ENCODE results near the gene DNASE1. TPM values are rescaled to one million over a fixed set of nuclear protein-coding genes. Genes with fewer than 3 reads are reported as not detected.
"Not testable (repeated sequence)": the region's sequence is repeated elsewhere in the genome, so short reads cannot be mapped to it uniquely, and the experiment has no call there.

DNASE1 gene
- total RNA-seq, 2 experiments from 2014 or later: 45.7 to 48.3 TPM

GRCh38 chr16:3643095-3643730 lies 11.3 kb upstream of the DNASE1 start:
- CTCF ChIA-PET: no interaction called here
- no peaks in the 10 kb centered on the region for H3K27me3 Mint-ChIP-seq (ENCODE audit: low read depth)
- H3K9me3 Mint-ChIP-seq (ENCODE audit: insufficient read depth): no peaks in the 10 kb centered on the region

GRCh38 chr16:3645108-3645503 lies 9.4 kb upstream of the DNASE1 start:
- ChIA-PET POLR2A (no interaction called here), CTCF (interaction anchor here (0.5 to 1.2 kb wide), 2 partner anchors 19 to 125 kb away, joined by 3 to 4 read pairs; no protein-coding TSS in a partner anchor)
- Mint-ChIP-seq H3K4me3 (no peak overlapping the region), H3K27ac (no peak overlapping the region), H3K9me3 (ENCODE audit: insufficient read depth) (no peaks in the 10 kb centered on the region), H3K4me1 (ENCODE audit: low read depth) (no peaks in the 10 kb centered on the region), H3K36me3 (ENCODE audit: low read depth) (peaks cover 16% of the 10 kb centered on the region), H3K27me3 (ENCODE audit: low read depth) (no peaks in the 10 kb centered on the region)
- DNase-seq (no peak), ATAC-seq (no peak)

More at GRCh38 chr16:3643095-3643730, 11.3 kb upstream of the DNASE1 start:
- peaks cover 21% of the 10 kb centered on the region for H3K36me3 Mint-ChIP-seq (ENCODE audit: low read depth)
- DNase-seq (no peak), ATAC-seq (no peak)
- no peak overlapping the region for H3K4me3 Mint-ChIP-seq
- POLR2A ChIA-PET: no interaction called here
- H3K27ac Mint-ChIP-seq: no peak overlapping the region
- H3K4me1 Mint-ChIP-seq (ENCODE audit: low read depth): peaks cover 4% of the 10 kb centered on the region

GRCh38 chr16:3645504-3646347 lies 8.8 kb upstream of the DNASE1 start:
- Mint-ChIP-seq H3K4me1 (ENCODE audit: low read depth) (no peaks in the 10 kb centered on the region), H3K9me3 (ENCODE audit: insufficient read depth) (no peaks in the 10 kb centered on the region), H3K27ac (no peak overlapping the region), H3K36me3 (ENCODE audit: low read depth) (peaks cover 21% of the 10 kb centered on the region), H3K27me3 (ENCODE audit: low read depth) (no peaks in the 10 kb centered on the region), H3K4me3 (no peak overlapping the region)
- POLR2A ChIA-PET: interaction anchor here (0.6 kb wide), 1 partner anchor 1247 kb away, joined by 3 read pairs; no protein-coding TSS in a partner anchor
- ATAC-seq: no peak
- no peak for DNase-seq
- CTCF ChIA-PET: no interaction called here

- DNase-seq: no peak
- Mint-ChIP-seq H3K4me3 (no peak overlapping the region), H3K36me3 (ENCODE audit: low read depth) (peaks cover 17% of the 10 kb centered on the region), H3K27me3 (ENCODE audit: low read depth) (no peaks in the 10 kb centered on the region), H3K27ac (no peak overlapping the region), H3K9me3 (ENCODE audit: insufficient read depth) (no peaks in the 10 kb centered on the region), H3K4me1 (ENCODE audit: low read depth) (no peaks in the 10 kb centered on the region)
- ATAC-seq: no peak
- ChIA-PET POLR2A (interaction anchor here (0.6 kb wide), 1 partner anchor 1246 kb away, joined by 3 read pairs; no protein-coding TSS in a partner anchor), CTCF (interaction anchor here (0.8 to 1.2 kb wide), 3 partner anchors 20 to 35 kb away, joined by 3 to 4 read pairs (median 3); partner anchors contain the start of gene SLX4)
Observed at GRCh38 chr16:3646348-3646920, 8.1 kb upstream of the DNASE1 start.

GRCh38 chr16:3650631-3651265 lies 3.7 kb upstream of the DNASE1 start:
- Mint-ChIP-seq H3K9me3 (ENCODE audit: insufficient read depth) (no peaks in the 10 kb centered on the region), H3K36me3 (ENCODE audit: low read depth) (peaks cover 26% of the 10 kb centered on the region), H3K27me3 (ENCODE audit: low read depth) (no peaks in the 10 kb centered on the region), H3K27ac (no peak overlapping the region), H3K4me3 (no peak overlapping the region), H3K4me1 (ENCODE audit: low read depth) (peaks cover 5% of the 10 kb centered on the region)
- POLR2A ChIA-PET: no interaction called here
- CTCF ChIA-PET: interaction anchor here (1.3 kb wide), 1 partner anchor 24 kb away, joined by 6 read pairs; no protein-coding TSS in a partner anchor
- DNase-seq (no peak), ATAC-seq (no peak)

- no peaks in the 10 kb centered on the region for H3K27me3 Mint-ChIP-seq (ENCODE audit: low read depth)
- POLR2A ChIA-PET: no interaction called here
- no peak for ATAC-seq
- H3K9me3 Mint-ChIP-seq (ENCODE audit: insufficient read depth): no peaks in the 10 kb centered on the region
- peaks cover 5% of the 10 kb centered on the region for H3K4me1 Mint-ChIP-seq (ENCODE audit: low read depth)
- H3K36me3 Mint-ChIP-seq (ENCODE audit: low read depth): peaks cover 24% of the 10 kb centered on the region
- no peak for DNase-seq
- H3K4me3 Mint-ChIP-seq: no peak overlapping the region
- CTCF ChIA-PET: no interaction called here
- peak overlapping the region; percentile 40 for H3K27ac Mint-ChIP-seq
Observed at GRCh38 chr16:3651461-3652372, 2.8 kb upstream of the DNASE1 start.

GRCh38 chr16:3652373-3653195 lies 1.9 kb upstream of the DNASE1 start:
- DNase-seq (no peak), ATAC-seq (no peak)
- Mint-ChIP-seq H3K4me1 (ENCODE audit: low read depth) (peaks cover 13% of the 10 kb centered on the region), H3K4me3 (no peak overlapping the region), H3K27ac (no peak overlapping the region), H3K27me3 (ENCODE audit: low read depth) (no peaks in the 10 kb centered on the region), H3K9me3 (ENCODE audit: insufficient read depth) (no peaks in the 10 kb centered on the region), H3K36me3 (ENCODE audit: low read depth) (peaks cover 31% of the 10 kb centered on the region)
- POLR2A ChIA-PET: no interaction called here
- CTCF ChIA-PET: interaction anchor here (1.9 kb wide), 1 partner anchor 26 kb away, joined by 7 read pairs; no protein-coding TSS in a partner anchor

GRCh38 chr16:3655030-3655395 lies 522 bp downstream of the DNASE1 start:
- no peak for DNase-seq
- Mint-ChIP-seq H3K27ac (no peak overlapping the region), H3K4me3 (no peak overlapping the region), H3K36me3 (ENCODE audit: low read depth) (peaks cover 47% of the 10 kb centered on the region), H3K9me3 (ENCODE audit: insufficient read depth) (no peaks in the 10 kb centered on the region), H3K27me3 (ENCODE audit: low read depth) (no peaks in the 10 kb centered on the region), H3K4me1 (ENCODE audit: low read depth) (peaks cover 25% of the 10 kb centered on the region)
- no peak for ATAC-seq
- CTCF ChIA-PET: interaction anchor here (1.6 to 2.5 kb wide), 2 partner anchors 17 to 29 kb away, joined by 5 to 9 read pairs; no protein-coding TSS in a partner anchor
- POLR2A ChIA-PET: no interaction called here

- ATAC-seq (no peak), DNase-seq (no peak)
- Mint-ChIP-seq H3K27me3 (ENCODE audit: low read depth) (no peaks in the 10 kb centered on the region), H3K9me3 (ENCODE audit: insufficient read depth) (no peaks in the 10 kb centered on the region), H3K27ac (no peak overlapping the region), H3K4me3 (no peak overlapping the region), H3K4me1 (ENCODE audit: low read depth) (peaks cover 27% of the 10 kb centered on the region), H3K36me3 (ENCODE audit: low read depth) (peaks cover 46% of the 10 kb centered on the region)
- CTCF ChIA-PET: interaction anchor here (1.6 to 2.5 kb wide), 2 partner anchors 18 to 29 kb away, joined by 5 to 9 read pairs; no protein-coding TSS in a partner anchor
- POLR2A ChIA-PET: no interaction called here
Observed at GRCh38 chr16:3655396-3656159, 1.1 kb downstream of the DNASE1 start.

GRCh38 chr16:3656160-3656490 lies 1.6 kb downstream of the DNASE1 start:
- peaks cover 51% of the 10 kb centered on the region for H3K36me3 Mint-ChIP-seq (ENCODE audit: low read depth)
- H3K9me3 Mint-ChIP-seq (ENCODE audit: insufficient read depth); H3K27ac Mint-ChIP-seq; POLR2A ChIA-PET; H3K27me3 Mint-ChIP-seq (ENCODE audit: low read depth); DNase-seq; H3K4me3 Mint-ChIP-seq; ATAC-seq: not testable (repeated sequence)
- CTCF ChIA-PET: interaction anchor here (0.7 to 2.5 kb wide), 3 partner anchors 10 to 77 kb away, joined by 3 to 9 read pairs (median 3); no protein-coding TSS in a partner anchor
- peaks cover 31% of the 10 kb centered on the region for H3K4me1 Mint-ChIP-seq (ENCODE audit: low read depth)

All from activated CD8-positive, alpha-beta T cell treated with anti-CD3 and anti-CD28 coated beads, Interleukin-2, amount 10 ng/mL, durations not matched to agents 7 days and 5 days (primary cell).